Right renal cortex interstitium (tissue), 3 donors: Measurements from ENCODE around the gene ZNF521. TPM values are rescaled to one million over a fixed set of nuclear protein-coding genes. Genes with fewer than 3 reads are reported as not detected.
"Not testable (repeated sequence)": the region's sequence is repeated elsewhere in the genome, so short reads cannot be mapped to it uniquely, and the experiment has no call there.

Experiments
- DNase-seq, 3 donors: peaks; one replicate each; pipeline ENCODE4 v3.0.0-alpha.2; 2013; ENCODE audit warnings: low read depth in 3 of 3, low spot score in 2 of 3
- polyA plus RNA-seq, 3 donors: library from polyadenylated mRNA; unstranded; fragments of 120-200 nt; gene quantifications; one replicate each; pipeline ENCODE4 v1.2.1, GENCODE V29; 2013; ENCODE audit not compliant: insufficient read length in 3 of 3

ZNF521 gene
- polyA plus RNA-seq, 3 donors: 42.2 to 45.1 (median 43.0) TPM

- DNase-seq: no peak
These were observed 304.0 kb downstream of the ZNF521 start for GRCh38 chr18:25047983-25048382.

- DNase-seq: no peak
These were observed 304.5 kb downstream of the ZNF521 start for GRCh38 chr18:25047421-25047820.

DNA sequence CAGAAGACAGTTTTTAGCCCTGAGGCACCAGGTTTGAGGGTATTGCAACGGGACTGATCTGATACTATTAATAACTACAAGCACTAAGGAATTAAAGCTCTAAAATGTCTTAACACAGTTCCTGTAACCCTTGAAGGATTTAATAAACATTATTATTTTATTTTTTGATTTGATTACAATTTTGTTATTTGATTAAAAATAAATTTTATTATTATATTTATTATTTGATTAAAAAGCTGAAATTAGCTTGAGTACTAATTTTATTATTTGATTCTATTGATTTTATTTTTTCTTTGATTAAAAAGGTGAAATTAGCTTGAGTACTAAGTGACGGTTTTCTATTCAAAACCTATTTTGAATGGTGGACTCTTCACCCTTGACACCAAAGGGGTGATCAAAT lies 307.3 kb downstream of the ZNF521 start:
- DNase-seq: no peak

GRCh38 chr18:25043104-25043503 lies 308.9 kb downstream of the ZNF521 start:
- DNase-seq: no peak

GRCh38 chr18:25042641-25043051 lies 309.3 kb downstream of the ZNF521 start:
- no peak for DNase-seq

DNA sequence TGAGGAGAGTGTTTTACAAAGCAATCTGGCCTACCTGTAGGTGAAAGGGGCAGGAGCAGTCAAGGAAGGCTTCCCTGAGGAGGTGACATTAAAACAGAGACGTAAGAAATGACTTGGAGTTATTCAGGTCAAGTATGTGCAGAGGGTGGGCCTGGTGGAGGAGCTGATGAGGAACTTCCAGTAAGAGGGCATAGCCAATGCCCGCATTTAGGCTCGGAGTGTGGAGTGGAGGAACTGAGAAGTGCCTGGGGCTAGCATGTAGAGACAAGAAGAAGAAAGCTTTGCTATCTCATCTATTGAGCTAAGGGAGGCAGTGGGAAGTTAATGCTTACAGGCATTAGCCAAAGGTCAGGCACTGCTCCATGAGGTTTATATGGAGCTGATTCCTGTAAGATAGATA lies 312.2 kb downstream of the ZNF521 start:
- DNase-seq: no peak

DNA sequence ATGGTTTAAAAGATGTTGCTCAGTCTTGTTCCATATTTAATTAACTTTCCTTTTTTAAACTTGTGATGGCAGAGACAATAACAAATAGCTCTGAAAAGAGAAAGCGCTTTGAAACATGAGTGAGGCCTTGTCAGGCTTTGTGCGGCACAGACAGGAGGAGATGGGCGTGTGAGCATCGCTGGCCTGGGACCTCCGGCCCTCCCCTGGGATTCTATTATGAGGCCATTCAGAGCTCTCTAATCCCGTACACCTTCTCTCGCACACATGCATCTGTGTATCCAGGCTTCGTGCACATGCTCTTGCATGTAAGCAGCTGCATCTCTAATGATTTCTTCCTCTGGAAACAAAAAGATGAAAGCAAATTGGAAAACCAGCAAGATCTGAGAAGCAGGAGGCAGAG lies 313.7 kb downstream of the ZNF521 start:
- DNase-seq: no peak

- no peak for DNase-seq
These were observed 318.1 kb downstream of the ZNF521 start for GRCh38 chr18:25033747-25034471.

DNA sequence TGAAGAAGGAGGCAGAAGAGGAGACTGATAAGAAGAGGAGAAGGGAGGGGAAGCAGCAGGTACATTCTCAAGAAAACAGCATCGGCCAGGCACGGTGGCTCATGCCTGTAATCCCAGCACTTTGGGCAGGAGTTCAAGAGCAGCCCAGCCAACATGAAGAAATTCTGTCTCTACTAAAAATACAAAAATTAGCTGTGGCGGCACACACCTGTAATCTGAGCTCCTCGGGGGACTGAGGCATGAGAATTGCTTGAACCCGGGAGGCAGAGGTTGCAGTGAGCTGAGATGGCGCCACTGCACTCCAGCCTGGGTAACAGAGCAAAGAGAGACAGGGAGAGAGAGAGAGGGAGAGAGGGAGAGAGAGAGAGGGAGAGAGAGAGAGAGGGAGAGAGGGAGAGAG lies 318.8 kb downstream of the ZNF521 start:
- DNase-seq: not testable (repeated sequence)

- DNase-seq: no peak
These were observed 322.2 kb downstream of the ZNF521 start for GRCh38 chr18:25029802-25030201.

DNA sequence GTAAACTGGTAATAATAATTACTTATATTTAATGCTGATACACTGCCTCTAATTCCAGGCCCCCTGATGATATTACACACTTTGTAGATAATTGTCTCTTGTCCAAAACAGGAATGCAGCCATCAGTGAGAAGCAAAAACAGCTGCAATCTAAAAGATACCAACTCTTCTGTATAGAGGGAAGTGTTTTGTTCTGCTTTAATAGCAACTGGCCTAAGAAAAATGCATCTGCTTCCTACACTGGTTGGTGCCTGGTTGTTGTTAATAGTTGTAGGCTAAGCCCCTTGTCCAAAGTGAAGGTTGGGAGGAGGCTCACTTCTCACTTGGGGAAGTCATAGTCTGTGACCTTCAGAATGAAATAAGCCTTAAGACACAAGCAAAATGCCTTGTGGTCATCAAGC lies 332.0 kb downstream of the ZNF521 start:
- no peak for DNase-seq

- DNase-seq: no peak
These were observed 332.7 kb downstream of the ZNF521 start for GRCh38 chr18:25019086-25019860.

GRCh38 chr18:25016666-25017065 lies 335.3 kb downstream of the ZNF521 start:
- no peak for DNase-seq

DNA sequence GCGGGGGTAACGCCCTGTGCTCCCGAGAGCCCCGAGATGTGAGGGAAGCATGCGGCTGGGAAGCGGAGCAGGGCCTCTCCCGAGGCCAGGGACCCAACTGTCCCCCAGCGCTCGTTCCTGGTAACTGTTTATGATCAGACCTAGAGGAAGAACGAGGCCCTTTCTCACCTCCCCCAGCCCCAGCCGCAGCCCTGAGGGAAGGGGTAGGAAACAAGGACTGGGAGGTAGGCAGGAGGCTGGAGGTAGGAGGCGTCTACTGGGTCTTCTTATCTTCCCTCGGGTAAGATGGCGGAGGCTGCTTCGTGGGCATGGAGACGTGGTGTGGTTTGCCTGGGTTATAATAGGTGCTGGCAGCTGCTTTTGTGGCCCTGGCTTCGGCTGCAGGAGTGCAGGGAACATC lies 335.8 kb downstream of the ZNF521 start:
- no peak for DNase-seq
